Endodermal cell (in vitro differentiated cells): Measurements from ENCODE around the gene SLC14A1. TPM values are rescaled to one million over a fixed set of nuclear protein-coding genes. Genes with fewer than 3 reads are reported as not detected.

Source experiments
- DNase-seq: peaks from one replicate; pipeline ENCODE4 v3.0.0-alpha.2; 2017
- H3K27ac ChIP-seq: 2 replicates; pipeline ENCODE4 v1.5.1; 2013; ENCODE audit warnings: mild to moderate bottlenecking, low read depth, low read length, moderate library complexity
- H3K27me3 ChIP-seq: 2 replicates; pipeline ENCODE4 v1.6.1; 2013; ENCODE audit warnings: mild to moderate bottlenecking, low read length, moderate library complexity; ENCODE audit not compliant: insufficient read depth, control insufficient read depth, poor library complexity, severe bottlenecking
- H3K36me3 ChIP-seq: 2 replicates; pipeline ENCODE4 v1.7.0; 2013; ENCODE audit warnings: mild to moderate bottlenecking, low read length, moderate library complexity; ENCODE audit not compliant: control insufficient read depth, insufficient read depth
- H3K4me1 ChIP-seq: one replicate; pipeline ENCODE4 v1.7.0; 2013; ENCODE audit warnings: low read length; ENCODE audit not compliant: control insufficient read depth, insufficient read depth
- H3K4me3 ChIP-seq: 2 replicates; pipeline ENCODE4 v1.5.1; 2013; ENCODE audit warnings: mild to moderate bottlenecking, low read length, moderate library complexity
- H3K9ac ChIP-seq: 2 replicates; pipeline ENCODE4 v1.6.1; 2013; ENCODE audit warnings: mild to moderate bottlenecking, low read length, moderate library complexity; ENCODE audit not compliant: poor library complexity, severe bottlenecking; ENCODE audit errors: extremely low read depth
- H3K9me3 ChIP-seq: 2 replicates; pipeline ENCODE4 v1.6.1; 2013; ENCODE audit warnings: mild to moderate bottlenecking, low read length, moderate library complexity; ENCODE audit not compliant: control insufficient read depth
- H3K27ac Mint-ChIP-seq: 2 replicates; pipeline ENCODE4 v1.8.0; 2020; ENCODE audit warnings: mixed read lengths
- H3K27me3 Mint-ChIP-seq: 2 replicates; pipeline ENCODE4 v1.8.0; 2021; ENCODE audit warnings: mild to moderate bottlenecking, mixed read lengths; ENCODE audit not compliant: insufficient read depth
- H3K36me3 Mint-ChIP-seq: 2 replicates; pipeline ENCODE4 v1.8.0; 2020; ENCODE audit warnings: low read depth, mixed read lengths
- H3K4me1 Mint-ChIP-seq: 2 replicates; pipeline ENCODE4 v1.8.0; 2020; ENCODE audit warnings: mixed read lengths
- H3K4me3 Mint-ChIP-seq: 2 replicates; pipeline ENCODE4 v1.8.0; 2020; ENCODE audit warnings: mild to moderate bottlenecking, moderate library complexity, mixed read lengths
- H3K9me3 Mint-ChIP-seq: 2 replicates; pipeline ENCODE4 v1.8.0; 2020; ENCODE audit warnings: mild to moderate bottlenecking, mixed read lengths
- WGBS, 2 experiments: methylation state at CpG; one replicate each; pipeline versions ENCODE4 v1.1.5 to v1.1.7; 2013; ENCODE audit warnings: missing lambda C conversion rate in 2 of 2, mixed read lengths in 1 of 2; ENCODE audit not compliant: insufficient coverage in 1 of 2, insufficient read length in 1 of 2; 5-methylcytosine and 5-hydroxymethylcytosine counted together
- total RNA-seq, 2 donors: library from RNA; stranded (reverse); fragmentation: NEBNext Ultra II Directional in 1 of 2; extraction: Animal tissue kit (Norgen Biotek cat#: 25700) in 1 of 2; gene quantifications; 2 replicates in 1 of 2; 3 replicates in 1 of 2; pipeline ENCODE4 v1.2.1, GENCODE V29; 2021
- TF ChIP-seq, protein P1 (sequence below): fragments of 200-600 bp; sonication (generic); conservative IDR thresholded peaks from 2 replicates; pipeline ENCODE4 v1.5.0; 2021; ENCODE audit warnings: antibody characterized with exemption, mild to moderate bottlenecking

SLC14A1 gene
- total RNA-seq, 2 donors from 2014 or later: not detected

- WGBS, 2 experiments: 74 to 81% methylated on average over 6 of the region's 6 CpGs
Measured at GRCh38 chr18:45761512-45762114, 37.6 kb downstream of the SLC14A1 start.

DNA sequence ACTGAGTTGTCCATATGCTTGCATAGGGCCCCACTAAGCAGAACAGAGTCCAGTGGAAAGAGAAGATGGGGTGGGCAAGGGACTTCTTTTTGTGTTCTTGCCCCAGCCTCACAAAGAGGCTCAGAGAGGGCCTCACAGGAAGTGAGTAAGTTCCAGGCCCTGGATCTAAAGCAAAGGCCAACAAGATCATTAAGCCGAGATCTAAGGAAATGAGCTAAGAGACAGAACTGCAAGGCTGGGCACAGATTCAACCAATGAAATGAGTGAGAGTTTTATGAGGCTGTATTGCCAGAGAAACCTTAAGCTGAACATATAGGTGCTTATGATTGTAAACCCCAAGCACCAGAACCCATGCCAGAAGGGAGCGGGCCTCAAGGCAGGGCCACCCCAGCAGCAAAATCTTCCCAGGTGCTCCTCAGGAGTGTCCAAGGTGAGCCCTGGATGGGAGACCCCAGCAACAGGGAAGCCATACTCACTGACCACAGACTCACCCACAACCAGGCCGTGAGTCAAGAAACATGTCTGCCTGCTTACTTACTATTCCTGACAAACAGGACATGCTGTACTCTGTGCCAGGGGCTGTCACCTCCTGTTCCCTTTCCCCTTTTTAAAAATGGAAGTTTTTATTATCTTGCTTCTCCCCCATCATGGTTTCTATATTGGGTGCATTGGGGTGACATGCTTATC, 40.2 kb downstream of the SLC14A1 start:
- no peak overlapping the region for H3K27ac ChIP-seq
- TF ChIP-seq, protein P1, sequence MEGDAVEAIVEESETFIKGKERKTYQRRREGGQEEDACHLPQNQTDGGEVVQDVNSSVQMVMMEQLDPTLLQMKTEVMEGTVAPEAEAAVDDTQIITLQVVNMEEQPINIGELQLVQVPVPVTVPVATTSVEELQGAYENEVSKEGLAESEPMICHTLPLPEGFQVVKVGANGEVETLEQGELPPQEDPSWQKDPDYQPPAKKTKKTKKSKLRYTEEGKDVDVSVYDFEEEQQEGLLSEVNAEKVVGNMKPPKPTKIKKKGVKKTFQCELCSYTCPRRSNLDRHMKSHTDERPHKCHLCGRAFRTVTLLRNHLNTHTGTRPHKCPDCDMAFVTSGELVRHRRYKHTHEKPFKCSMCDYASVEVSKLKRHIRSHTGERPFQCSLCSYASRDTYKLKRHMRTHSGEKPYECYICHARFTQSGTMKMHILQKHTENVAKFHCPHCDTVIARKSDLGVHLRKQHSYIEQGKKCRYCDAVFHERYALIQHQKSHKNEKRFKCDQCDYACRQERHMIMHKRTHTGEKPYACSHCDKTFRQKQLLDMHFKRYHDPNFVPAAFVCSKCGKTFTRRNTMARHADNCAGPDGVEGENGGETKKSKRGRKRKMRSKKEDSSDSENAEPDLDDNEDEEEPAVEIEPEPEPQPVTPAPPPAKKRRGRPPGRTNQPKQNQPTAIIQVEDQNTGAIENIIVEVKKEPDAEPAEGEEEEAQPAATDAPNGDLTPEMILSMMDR: no peak
- 91 to 98% methylated on average over 3 of the region's 3 CpGs for WGBS, 2 experiments
- DNase-seq: no peak
- H3K9ac ChIP-seq: no peak overlapping the region
- H3K27me3 Mint-ChIP-seq: peaks cover 7% of the 10 kb centered on the region
- no peak overlapping the region for H3K27ac Mint-ChIP-seq
- H3K36me3 ChIP-seq: no peaks in the 10 kb centered on the region
- H3K27me3 ChIP-seq: no peaks in the 10 kb centered on the region
- peaks cover 7% of the 10 kb centered on the region for H3K9me3 Mint-ChIP-seq
- no peaks in the 10 kb centered on the region for H3K36me3 Mint-ChIP-seq
- no peak overlapping the region for H3K4me3 Mint-ChIP-seq
- H3K4me3 ChIP-seq: no peak overlapping the region
- H3K4me1 ChIP-seq: no peaks in the 10 kb centered on the region
- peaks cover 4% of the 10 kb centered on the region for H3K4me1 Mint-ChIP-seq
- no peaks in the 10 kb centered on the region for H3K9me3 ChIP-seq

More at GRCh38 chr18:45761512-45762114, 37.6 kb downstream of the SLC14A1 start:
- Histone ChIP-seq H3K27ac (no peak overlapping the region), H3K36me3 (no peaks in the 10 kb centered on the region), H3K9me3 (peaks cover 4% of the 10 kb centered on the region), H3K4me3 (no peak overlapping the region), H3K4me1 (no peaks in the 10 kb centered on the region), H3K9ac (no peak overlapping the region), H3K27me3 (no peaks in the 10 kb centered on the region)
- H3K9me3 Mint-ChIP-seq: peaks cover 25% of the 10 kb centered on the region
- peaks cover 4% of the 10 kb centered on the region for H3K4me1 Mint-ChIP-seq
- H3K4me3 Mint-ChIP-seq: no peak overlapping the region
- no peak overlapping the region for H3K27ac Mint-ChIP-seq
- no peaks in the 10 kb centered on the region for H3K36me3 Mint-ChIP-seq
- TF ChIP-seq, protein P1: no peak
- no peak for DNase-seq
- H3K27me3 Mint-ChIP-seq: no peaks in the 10 kb centered on the region

DNA sequence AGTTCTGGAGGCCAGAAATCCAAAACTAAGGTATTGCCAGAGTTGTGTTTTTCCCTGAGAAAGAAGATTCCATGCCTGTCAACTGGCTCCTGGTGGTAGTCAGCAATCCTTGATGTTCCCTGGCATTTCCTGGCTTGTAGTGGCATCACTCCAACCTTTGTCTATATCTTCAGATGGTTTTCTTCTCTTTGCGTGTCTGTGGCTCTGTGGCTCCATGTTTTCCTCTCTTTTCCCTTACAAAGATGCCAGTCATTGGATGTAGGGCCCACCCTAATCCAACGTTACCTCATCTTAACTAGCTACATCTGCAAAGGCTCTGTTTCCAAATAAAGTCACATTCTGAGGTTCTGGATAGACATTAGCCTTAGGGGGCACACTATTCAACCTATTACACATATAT, 41.8 kb downstream of the SLC14A1 start:
- H3K27me3 Mint-ChIP-seq: peaks cover 24% of the 10 kb centered on the region
- TF ChIP-seq, protein P1: no peak
- Histone ChIP-seq H3K4me3 (no peak overlapping the region), H3K27ac (no peak overlapping the region), H3K9me3 (no peaks in the 10 kb centered on the region), H3K9ac (no peak overlapping the region), H3K27me3 (no peaks in the 10 kb centered on the region), H3K4me1 (no peaks in the 10 kb centered on the region), H3K36me3 (no peaks in the 10 kb centered on the region)
- 61 to 65% methylated on average over 2 of the region's 2 CpGs for WGBS, 2 experiments
- no peak overlapping the region for H3K27ac Mint-ChIP-seq
- no peak overlapping the region for H3K4me3 Mint-ChIP-seq
- H3K4me1 Mint-ChIP-seq: no peaks in the 10 kb centered on the region
- H3K36me3 Mint-ChIP-seq: no peaks in the 10 kb centered on the region
- no peak for DNase-seq
- no peaks in the 10 kb centered on the region for H3K9me3 Mint-ChIP-seq
